SK-N-SH treated with all-trans-retinoic acid at 6 μM for 48 hours (cell line): ENCODE data around the gene SCN11A.

Source experiments
- RARB ChIP-seq: fragments of 250-450 bp; sonication (Bioruptor Pico); IDR thresholded peaks from 2 replicates; pipeline ENCODE4 v1.8.0; 2021; ENCODE audit warnings: mild to moderate bottlenecking, moderate library complexity
- TCF4 ChIP-seq: fragments of 250-450 bp; sonication (Bioruptor Pico); IDR thresholded peaks from 2 replicates; pipeline ENCODE4 v1.8.0; 2021; ENCODE audit warnings: mild to moderate bottlenecking, moderate library complexity, borderline replicate concordance
- TOX ChIP-seq: fragments of 250-450 bp; sonication (Bioruptor Pico); IDR thresholded peaks from 2 replicates; pipeline ENCODE4 v1.8.0; 2021; ENCODE audit warnings: mild to moderate bottlenecking, moderate library complexity, borderline replicate concordance
- ZFP30 ChIP-seq: fragments of 450-650 bp; formaldehyde crosslinking; IDR thresholded peaks from 2 replicates; pipeline ENCODE4 v1.5.0; 2022; ENCODE audit warnings: mild to moderate bottlenecking, moderate library complexity
- ZNF8 ChIP-seq: fragments of 450-650 bp; formaldehyde crosslinking; IDR thresholded peaks from 2 replicates; pipeline ENCODE4 v1.5.0; 2020; ENCODE audit warnings: mild to moderate bottlenecking, moderate library complexity
- TF ChIP-seq, protein P1 (sequence below): fragments of 250-450 bp; sonication (Bioruptor Pico); IDR thresholded peaks from 2 replicates; pipeline ENCODE4 v1.5.1; 2020; ENCODE audit warnings: low read depth, mild to moderate bottlenecking, moderate library complexity

GRCh38 chr3:39021029-39021428, 30.7 kb downstream of the SCN11A start:
- TF ChIP-seq TOX (CRISPR knock-in tag) = no peak
- TF ChIP-seq TCF4 (CRISPR knock-in tag) = no peak
- no peak for TF ChIP-seq ZFP30 (CRISPR knock-in tag)
- no peak for TF ChIP-seq RARB (CRISPR knock-in tag)
- TF ChIP-seq ZNF8 = no peak
- TF ChIP-seq, protein P1, sequence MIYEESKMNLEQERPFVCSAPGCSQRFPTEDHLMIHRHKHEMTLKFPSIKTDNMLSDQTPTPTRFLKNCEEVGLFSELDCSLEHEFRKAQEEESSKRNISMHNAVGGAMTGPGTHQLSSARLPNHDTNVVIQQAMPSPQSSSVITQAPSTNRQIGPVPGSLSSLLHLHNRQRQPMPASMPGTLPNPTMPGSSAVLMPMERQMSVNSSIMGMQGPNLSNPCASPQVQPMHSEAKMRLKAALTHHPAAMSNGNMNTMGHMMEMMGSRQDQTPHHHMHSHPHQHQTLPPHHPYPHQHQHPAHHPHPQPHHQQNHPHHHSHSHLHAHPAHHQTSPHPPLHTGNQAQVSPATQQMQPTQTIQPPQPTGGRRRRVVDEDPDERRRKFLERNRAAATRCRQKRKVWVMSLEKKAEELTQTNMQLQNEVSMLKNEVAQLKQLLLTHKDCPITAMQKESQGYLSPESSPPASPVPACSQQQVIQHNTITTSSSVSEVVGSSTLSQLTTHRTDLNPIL (CRISPR knock-in tag) = no peak
